Measurements from ENCODE around the gene TEX44.

Gene TEX44

GRCh38 chr2:231605607-231606091, 13.0 kb downstream of the TEX44 start:
- DNase-seq = no peak

DNA sequence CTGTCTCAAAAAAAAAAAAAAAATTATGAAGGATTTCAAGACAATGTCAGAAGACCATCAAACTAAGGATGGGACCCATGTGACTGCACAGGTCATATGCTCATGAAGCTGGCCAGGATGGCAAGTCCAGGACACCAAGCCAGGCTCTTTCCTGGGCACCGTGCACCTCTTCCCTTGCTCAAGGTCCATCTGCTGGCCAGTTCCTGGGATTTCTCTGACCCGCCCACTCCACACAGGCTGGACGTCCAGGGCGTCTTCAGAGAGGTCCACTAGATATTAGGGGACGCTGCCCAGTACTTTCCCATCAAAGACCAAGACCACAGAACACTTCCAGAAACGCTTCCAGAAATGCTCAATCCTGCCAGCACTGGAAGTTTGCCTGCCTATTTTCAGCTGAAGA, 14.3 kb downstream of the TEX44 start:
- DNase-seq = no peak

- DNase-seq = peak; percentile 77
These were observed 18.8 kb downstream of the TEX44 start for GRCh38 chr2:231611273-231612108.

- no peak for DNase-seq
These were observed 19.4 kb downstream of the TEX44 start for GRCh38 chr2:231612109-231612455.

- DNase-seq = peak; percentile 96
These were observed 20.0 kb downstream of the TEX44 start for GRCh38 chr2:231612456-231613330.

- DNase-seq = no peak
These were observed 20.6 kb downstream of the TEX44 start for GRCh38 chr2:231613331-231613662.

DNA sequence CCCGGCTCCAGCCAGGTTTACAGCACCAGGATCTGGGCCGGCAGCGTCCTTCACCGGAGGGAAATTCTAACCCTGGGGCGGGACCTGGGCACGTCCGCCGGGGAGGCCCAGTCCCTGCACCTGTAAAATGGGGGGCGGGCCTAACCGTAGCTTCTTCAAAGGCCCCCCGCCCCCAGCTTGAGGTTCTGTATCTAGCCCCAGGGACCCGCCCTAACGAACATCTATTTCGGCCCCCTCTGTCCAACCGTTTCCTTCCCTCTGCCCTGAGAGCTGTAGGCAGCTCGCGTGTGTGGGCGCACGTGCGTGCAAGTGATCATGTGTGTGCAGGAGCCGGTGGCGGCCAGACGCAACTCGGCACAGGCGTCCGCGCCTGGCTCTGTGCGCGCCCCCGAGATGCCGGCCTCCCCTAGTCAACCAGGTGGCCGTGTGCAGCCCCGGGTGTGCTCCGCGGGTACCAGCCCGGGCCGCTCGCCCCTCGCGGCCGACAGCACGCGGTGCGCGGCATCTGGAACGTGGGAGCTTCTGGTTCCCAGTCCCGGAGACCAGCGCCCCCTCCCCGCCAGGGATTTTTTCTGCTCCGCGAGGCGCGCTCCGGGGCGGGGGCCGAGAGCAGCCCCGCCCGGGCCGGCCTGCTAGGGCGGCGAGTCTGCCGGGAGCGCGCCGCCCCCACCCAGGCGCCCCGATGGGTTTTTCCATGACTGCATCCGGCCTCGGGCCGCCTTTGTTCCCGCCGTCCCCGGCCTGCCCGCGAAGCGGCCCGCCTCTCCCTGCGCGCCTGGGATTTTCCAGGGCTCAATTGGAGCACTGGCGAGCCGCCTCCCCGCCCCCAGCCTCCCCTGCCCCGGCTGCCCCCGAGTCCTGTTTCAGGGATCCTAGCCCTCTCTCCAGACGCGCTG, 21.2 kb downstream of the TEX44 start:
- DNase-seq = peak; percentile 90

GRCh38 chr2:231614559-231615057, 21.9 kb downstream of the TEX44 start:
- DNase-seq = peak; percentile 33

DNA sequence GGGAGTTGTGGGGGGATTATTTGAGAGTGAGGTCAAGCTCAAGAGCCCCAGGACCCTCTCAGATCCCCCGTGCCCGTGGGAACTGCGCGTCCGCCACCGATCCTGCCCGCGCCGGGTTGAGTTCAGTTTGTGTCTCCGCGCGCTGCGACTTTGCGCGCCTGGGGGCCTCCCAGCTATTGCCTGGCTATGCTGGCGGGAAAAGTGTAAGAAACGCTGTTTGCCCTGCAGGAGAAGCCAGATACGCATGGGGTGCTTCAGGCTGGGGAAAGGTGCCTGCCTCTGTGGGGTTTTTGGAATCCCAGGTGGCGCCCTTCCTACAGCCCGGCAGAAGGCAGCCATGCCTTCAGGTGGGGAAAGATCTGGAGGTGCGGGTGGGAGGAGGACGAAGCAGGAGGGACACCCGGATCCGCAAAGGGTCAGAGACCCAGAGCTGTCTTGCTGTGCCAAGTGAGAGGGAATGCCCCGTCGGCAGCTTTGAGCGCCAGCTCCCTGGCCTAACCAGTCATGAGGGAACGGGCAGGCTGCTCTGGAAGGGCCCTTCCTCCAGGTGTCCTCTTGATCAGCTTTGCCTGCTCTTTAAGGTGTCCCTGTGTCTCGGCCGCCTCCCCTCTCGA, 22.5 kb downstream of the TEX44 start:
- DNase-seq = no peak

DNA sequence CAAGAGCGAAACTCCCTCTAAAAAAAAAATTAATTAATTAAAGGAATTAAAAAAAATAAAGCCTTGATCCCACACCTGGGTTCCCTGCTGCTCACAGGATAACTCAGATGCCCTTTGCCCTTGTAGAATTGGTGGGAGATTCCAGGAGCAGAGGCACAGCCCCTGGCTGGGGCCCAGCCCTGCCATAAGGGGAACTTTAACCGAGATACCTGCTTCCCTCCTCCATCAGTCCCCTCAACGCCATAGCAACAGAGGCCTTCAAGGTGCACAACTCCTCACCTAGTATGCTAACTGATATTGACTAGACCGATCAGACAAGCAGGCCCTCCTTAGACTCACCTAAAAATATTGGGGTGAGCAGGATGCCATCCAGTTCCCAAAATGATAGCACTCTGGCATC, 23.6 kb downstream of the TEX44 start:
- DNase-seq = no peak

- DNase-seq = no peak
These were observed 24.6 kb downstream of the TEX44 start for GRCh38 chr2:231617059-231617926.

- DNase-seq = no peak
These were observed 28.6 kb downstream of the TEX44 start for GRCh38 chr2:231621051-231621879.

GRCh38 chr2:231622963-231623362, 30.3 kb downstream of the TEX44 start:
- no peak for DNase-seq

GRCh38 chr2:231626449-231626848, 33.8 kb downstream of the TEX44 start:
- no peak for DNase-seq

- DNase-seq = no peak
These were observed 34.9 kb downstream of the TEX44 start for GRCh38 chr2:231627384-231628120.

- DNase-seq = no peak
These were observed 40.0 kb downstream of the TEX44 start for GRCh38 chr2:231632559-231633142.

DNA sequence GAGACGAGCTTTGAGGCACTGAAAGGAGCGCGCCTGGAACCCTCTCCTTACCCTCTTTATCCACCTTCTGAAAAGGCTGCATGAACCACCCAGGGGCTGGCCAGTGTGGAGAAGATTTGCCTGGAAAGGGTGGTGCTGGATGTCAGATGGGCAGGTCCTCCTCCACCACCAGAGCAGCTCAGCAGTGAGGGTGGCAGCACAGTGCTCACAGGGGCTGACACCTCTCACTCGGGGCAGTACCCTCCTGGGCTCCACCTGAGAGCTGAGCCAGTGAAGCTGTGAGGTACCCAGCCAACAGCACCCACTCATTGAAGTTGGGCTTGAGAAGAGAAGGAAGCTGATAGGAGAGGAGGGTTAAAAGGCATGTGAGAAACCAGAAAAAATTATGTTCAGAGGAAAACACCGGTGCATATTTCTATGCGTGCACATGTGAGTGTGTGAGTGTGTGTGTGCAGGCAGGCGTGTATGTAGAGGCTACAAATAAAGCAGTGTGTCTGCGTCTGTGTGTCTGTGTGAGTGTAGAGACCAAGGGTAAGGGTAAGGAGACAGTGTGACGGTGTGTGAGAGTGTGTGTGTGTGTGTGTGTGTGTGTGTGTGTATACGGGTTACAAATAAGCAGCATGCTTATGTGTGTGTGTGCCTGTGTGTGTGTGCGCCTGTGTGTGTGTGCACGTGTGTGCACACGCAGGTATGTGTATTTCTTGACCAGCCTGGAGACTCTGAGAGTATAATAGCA, 40.7 kb downstream of the TEX44 start:
- DNase-seq = no peak

DNA sequence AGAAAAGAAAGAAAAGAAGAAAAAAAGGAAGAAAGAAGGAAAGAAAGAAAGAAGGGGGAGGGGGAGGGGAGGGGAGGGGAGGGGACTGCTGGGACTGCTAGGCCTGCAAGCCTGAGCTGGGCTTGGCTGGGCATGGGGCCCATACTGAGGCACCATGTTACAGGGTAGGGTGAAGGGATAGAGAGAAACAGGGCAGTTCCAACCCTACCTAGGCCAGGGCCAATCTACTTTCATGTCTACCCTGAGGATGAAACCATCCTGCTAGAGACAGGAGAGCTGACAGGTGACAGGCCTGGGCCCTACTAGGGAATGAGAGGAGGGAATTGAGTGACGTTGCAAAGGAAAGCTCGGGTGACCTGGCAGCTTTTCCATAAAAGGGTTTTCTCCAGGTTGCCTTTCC, 41.7 kb downstream of the TEX44 start:
- no peak for DNase-seq
